NAMALWA (cell line): ENCODE measurements around the gene LMF1.
"Not testable (repeated sequence)": the region's sequence is repeated elsewhere in the genome, so short reads cannot be mapped to it uniquely, and the experiment has no call there.

Experiments
- DNase-seq: peaks from one replicate; pipeline ENCODE4 v3.0.0-alpha.2; 2015; ENCODE audit warnings: low spot score

The LMF1 gene

GRCh38 chr16:948767-949166 is 22.0 kb downstream of the LMF1 start:
- not testable (repeated sequence) for DNase-seq

- DNase-seq, result not testable (repeated sequence)
These were observed 22.9 kb downstream of the LMF1 start for GRCh38 chr16:947922-948303.

GRCh38 chr16:947255-947921 is 23.4 kb downstream of the LMF1 start:
- no peak for DNase-seq

- DNase-seq, result no peak
These were observed 24.8 kb downstream of the LMF1 start for GRCh38 chr16:946048-946395.

- no peak for DNase-seq
These were observed 25.3 kb downstream of the LMF1 start for GRCh38 chr16:945271-946047.

GRCh38 chr16:943971-944370 is 26.8 kb downstream of the LMF1 start:
- DNase-seq, result no peak

GRCh38 chr16:942436-943060 is 28.2 kb downstream of the LMF1 start:
- no peak for DNase-seq

- DNase-seq, result no peak
These were observed 30.8 kb downstream of the LMF1 start for GRCh38 chr16:939941-940340.

GRCh38 chr16:939311-939710 is 31.5 kb downstream of the LMF1 start:
- no peak for DNase-seq

GRCh38 chr16:938752-939151 is 32.0 kb downstream of the LMF1 start:
- no peak for DNase-seq

GRCh38 chr16:938136-938535 is 32.6 kb downstream of the LMF1 start:
- no peak for DNase-seq

- DNase-seq, result no peak
These were observed 33.1 kb downstream of the LMF1 start for GRCh38 chr16:937723-938122.

GRCh38 chr16:937311-937710 is 33.5 kb downstream of the LMF1 start:
- DNase-seq, result no peak

GRCh38 chr16:935684-936083 is 35.1 kb downstream of the LMF1 start:
- DNase-seq, result no peak

GRCh38 chr16:934178-934577 is 36.6 kb downstream of the LMF1 start:
- DNase-seq, result no peak

- DNase-seq, result no peak
These were observed 37.2 kb downstream of the LMF1 start for GRCh38 chr16:933581-933980.

- no peak for DNase-seq
These were observed 37.9 kb downstream of the LMF1 start for GRCh38 chr16:932831-933330.

GRCh38 chr16:931626-932500 is 38.9 kb downstream of the LMF1 start:
- no peak for DNase-seq

GRCh38 chr16:931171-931570 is 39.6 kb downstream of the LMF1 start:
- DNase-seq, result no peak

- no peak for DNase-seq
These were observed 40.3 kb downstream of the LMF1 start for GRCh38 chr16:930511-930910.

- no peak for DNase-seq
These were observed 40.7 kb downstream of the LMF1 start for GRCh38 chr16:930076-930475.
